Stomach (tissue), 4 donors: Measurements from ENCODE around the gene NLRP8.

Source experiments
- CTCF ChIP-seq, 7 experiments: fragments of 450-650 bp in 4 of 7; fragments of 200-600 bp in 3 of 7; sonication (generic) in 3 of 7; IDR thresholded peaks; one replicate each; pipeline ENCODE4 v1.5.1; 2016 to 2019; ENCODE audit warnings: antibody characterized with exemption in 7 of 7, control low read depth in 2 of 7, mild to moderate bottlenecking in 1 of 7
- EP300 ChIP-seq: sonication (generic); formaldehyde crosslinking; IDR thresholded peaks from one replicate; pipeline ENCODE4 v1.6.1; 2017; ENCODE audit warnings: antibody characterized with exemption
- POLR2A ChIP-seq, 4 donors: fragments of 450-650 bp; IDR thresholded peaks; one replicate each; pipeline ENCODE4 v1.6.1; 2016; ENCODE audit warnings: antibody characterized with exemption in 4 of 4, control low read depth in 2 of 4, mild to moderate bottlenecking in 1 of 4, moderate library complexity in 1 of 4
- POLR2AphosphoS5 ChIP-seq, 3 donors: sonication (generic); formaldehyde crosslinking; IDR thresholded peaks; one replicate each; pipeline ENCODE4 v1.6.1; 2016; ENCODE audit warnings: antibody characterized with exemption in 3 of 3

- no peak for TF ChIP-seq POLR2AphosphoS5 (IDR thresholded peaks at IDR 0.05)
- no peak for TF ChIP-seq CTCF (IDR thresholded peaks at IDR 0.05)
- TF ChIP-seq POLR2A (IDR thresholded peaks at IDR 0.05): no peak
- no peak for TF ChIP-seq EP300
Observed at GRCh38 chr19:55930996-55931515, 16.6 kb upstream of the NLRP8 start.
